Medulla oblongata (tissue), 1 donor: ENCODE measurements around the gene TTN.
A peak's percentile ranks its signal among the peaks of the same experiment; 100 is the strongest.
"Not testable (repeated sequence)": the region's sequence is repeated elsewhere in the genome, so short reads cannot be mapped to it uniquely, and the experiment has no call there.

Experiments used
- DNase-seq: peaks from one replicate; pipeline ENCODE4 v3.0.0-alpha.2; 2015; ENCODE audit errors: extremely low spot score

The TTN gene

GRCh38 chr2:178530131-178530530 is 277.1 kb downstream of the TTN start:
- no peak for DNase-seq

GRCh38 chr2:178529194-178529593 is 278.0 kb downstream of the TTN start:
- DNase-seq = no peak

GRCh38 chr2:178528647-178529046 is 278.6 kb downstream of the TTN start:
- DNase-seq = no peak

GRCh38 chr2:178527592-178527991 is 279.6 kb downstream of the TTN start:
- DNase-seq = no peak

GRCh38 chr2:178526256-178526655 is 281.0 kb downstream of the TTN start:
- no peak for DNase-seq

GRCh38 chr2:178525460-178525859 is 281.8 kb downstream of the TTN start:
- not testable (repeated sequence) for DNase-seq

GRCh38 chr2:178525010-178525409 is 282.2 kb downstream of the TTN start:
- not testable (repeated sequence) for DNase-seq

- DNase-seq = no peak
Observed at GRCh38 chr2:178523596-178524134, 283.6 kb downstream of the TTN start.

- peak; percentile 86 for DNase-seq
Observed at GRCh38 chr2:178522950-178523595, 284.1 kb downstream of the TTN start.

GRCh38 chr2:178521304-178522150 is 285.7 kb downstream of the TTN start:
- DNase-seq = no peak

- no peak for DNase-seq
Observed at GRCh38 chr2:178517496-178517895, 289.7 kb downstream of the TTN start.

GRCh38 chr2:178514664-178515063 is 292.6 kb downstream of the TTN start:
- DNase-seq = no peak

- no peak for DNase-seq
Observed at GRCh38 chr2:178513876-178514275, 293.3 kb downstream of the TTN start.

GRCh38 chr2:178512484-178512883 is 294.7 kb downstream of the TTN start:
- DNase-seq = peak; percentile 9

GRCh38 chr2:178510384-178510783 is 296.8 kb downstream of the TTN start:
- no peak for DNase-seq

GRCh38 chr2:178508646-178509045 is 298.6 kb downstream of the TTN start:
- DNase-seq = no peak

GRCh38 chr2:178506949-178507348 is 300.3 kb downstream of the TTN start:
- no peak for DNase-seq

GRCh38 chr2:178506524-178506923 is 300.7 kb downstream of the TTN start:
- DNase-seq = no peak

GRCh38 chr2:178506101-178506500 is 301.1 kb downstream of the TTN start:
- no peak for DNase-seq

- DNase-seq = no peak
Observed at GRCh38 chr2:178502751-178503150, 304.5 kb downstream of the TTN start.

- DNase-seq = no peak
Observed at GRCh38 chr2:178499640-178500039, 307.6 kb downstream of the TTN start.

- DNase-seq = no peak
Observed at GRCh38 chr2:178498137-178498536, 309.1 kb downstream of the TTN start.

GRCh38 chr2:178496049-178496448 is 311.2 kb downstream of the TTN start:
- no peak for DNase-seq
